Upper lobe of left lung (tissue), 6 donors: ENCODE data around the gene TWNK. TPM values are rescaled to one million over a fixed set of nuclear protein-coding genes. Genes with fewer than 3 reads are reported as not detected.

Experiments used
- ATAC-seq, 2 donors: fragments of 200-7000 bp; cut with Tn5 transposase; one replicate each; pipeline ENCODE4 v1.9.1; 2022; ENCODE audit warnings: mild to moderate bottlenecking in 2 of 2, moderate library complexity in 2 of 2; ENCODE audit not compliant: low FRiP score in 2 of 2
- DNase-seq, 2 donors: peaks; one replicate each; pipeline ENCODE4 v3.0.0-alpha.2; 2019 to 2020
- H3K27ac ChIP-seq, 4 donors: fragments of 200-600 bp; sonication (generic); one replicate each; pipeline ENCODE4 v1.5.1; 2016 to 2019
- H3K27me3 ChIP-seq, 4 donors: fragments of 200-600 bp; sonication (generic); one replicate each; pipeline ENCODE4 v1.5.1; 2017 to 2019
- H3K36me3 ChIP-seq, 4 donors: fragments of 200-600 bp; sonication (generic); one replicate each; pipeline ENCODE4 v1.5.1; 2016 to 2019
- H3K4me1 ChIP-seq, 4 donors: fragments of 200-600 bp; sonication (generic); one replicate each; pipeline ENCODE4 v1.5.1; 2018 to 2019
- H3K4me3 ChIP-seq, 4 donors: fragments of 200-600 bp; sonication (generic); one replicate each; pipeline ENCODE4 v1.5.1; 2017 to 2019; ENCODE audit warnings: mild to moderate bottlenecking in 2 of 4, moderate library complexity in 1 of 4
- H3K9me3 ChIP-seq, 4 donors: fragments of 200-600 bp; sonication (generic); one replicate each; pipeline ENCODE4 v1.5.1; 2018 to 2019
- CTCF ChIP-seq, 6 experiments: fragments of 450-650 bp in 4 of 6; fragments of 200-600 bp in 2 of 6; sonication (generic) in 2 of 6; IDR thresholded peaks; one replicate each; pipeline ENCODE4 v1.5.1; 2016 to 2019; ENCODE audit warnings: antibody characterized with exemption in 6 of 6
- EP300 ChIP-seq, 4 donors: sonication (generic); formaldehyde crosslinking; IDR thresholded peaks; one replicate each; pipeline ENCODE4 v1.5.1; 2017; ENCODE audit warnings: antibody characterized with exemption in 4 of 4, control low read depth in 2 of 4
- POLR2A ChIP-seq, 4 donors: fragments of 450-650 bp; IDR thresholded peaks; one replicate each; pipeline ENCODE4 v1.5.1; 2016 to 2017; ENCODE audit warnings: antibody characterized with exemption in 4 of 4, mild to moderate bottlenecking in 2 of 4
- POLR2AphosphoS5 ChIP-seq, 2 donors: sonication (generic); formaldehyde crosslinking; IDR thresholded peaks; one replicate each; pipeline ENCODE4 v1.5.1; 2017; ENCODE audit warnings: antibody characterized with exemption in 2 of 2
- WGBS, 2 donors: methylation state at CpG; one replicate each; pipeline ENCODE4 v1.1.5; 2017 to 2018; 5-methylcytosine and 5-hydroxymethylcytosine counted together
- total RNA-seq, 6 donors: library from RNA; depleted of rRNA in 4 of 6; stranded (reverse); fragments of >200 nt in 4 of 6; gene quantifications; one replicate each; pipeline versions ENCODE4 v1.1.0 to v1.2.1, GENCODE V29; 2016 to 2021
- donor health status: DM: no; HTN: no; CAD: no; lungs with moderate emphysema.
- donor health status: DM: no; HTN: yes; CAD: no; lungs with severe emphysema.

Gene TWNK
- total RNA-seq, 6 donors from 2014 or later: 2.6 to 9.1 (median 5.8) TPM

- TF ChIP-seq POLR2AphosphoS5 (IDR thresholded peaks at IDR 0.05) (no peak), POLR2A (IDR thresholded peaks at IDR 0.05) (no peak), CTCF (IDR thresholded peaks at IDR 0.05) (no peak), EP300 (IDR thresholded peaks at IDR 0.05) (no peak)
- peaks cover 22 to 59% (median 46%) of the 10 kb centered on the region in 4 donors for H3K36me3 ChIP-seq
- H3K4me1 ChIP-seq: peaks cover 11 to 23% (median 13%) of the 10 kb centered on the region in 4 donors
- no peak overlapping the region for H3K4me3 ChIP-seq
- H3K27me3 ChIP-seq: no peaks in the 10 kb centered on the region
- H3K27ac ChIP-seq: no peak overlapping the region
- H3K9me3 ChIP-seq: no peaks in the 10 kb centered on the region
- ATAC-seq (no peak), DNase-seq (no peak)
- 50 to 88% methylated on average over 1 to 7 of the region's 7 CpGs for WGBS, 2 donors
These were observed 49.4 kb downstream of the TWNK start for GRCh38 chr10:101036726-101037125.

- H3K27me3 ChIP-seq: no peaks in the 10 kb centered on the region
- DNase-seq: peak in 1 of 2 donors; percentile 49
- H3K36me3 ChIP-seq: peaks cover 22 to 59% (median 46%) of the 10 kb centered on the region in 4 donors
- TF ChIP-seq CTCF (IDR thresholded peaks at IDR 0.05): no peak
- no peak for TF ChIP-seq POLR2A (IDR thresholded peaks at IDR 0.05)
- TF ChIP-seq POLR2AphosphoS5 (IDR thresholded peaks at IDR 0.05): no peak
- no peak for TF ChIP-seq EP300 (IDR thresholded peaks at IDR 0.05)
- H3K9me3 ChIP-seq: no peaks in the 10 kb centered on the region
- ATAC-seq: no peak
- H3K4me3 ChIP-seq: no peak overlapping the region
- WGBS, 2 donors: 84 to 86% methylated on average over 5 of the region's 5 CpGs
- no peak overlapping the region for H3K27ac ChIP-seq
- peaks cover 10 to 26% (median 15%) of the 10 kb centered on the region in 4 donors for H3K4me1 ChIP-seq
These were observed 51.1 kb downstream of the TWNK start for GRCh38 chr10:101038484-101038883.

GRCh38 chr10:101040061-101040460 lies 52.7 kb downstream of the TWNK start:
- WGBS, 2 donors: 97% methylated on average over 3 of the region's 3 CpGs
- Histone ChIP-seq H3K27ac (no peak overlapping the region), H3K4me1 (peaks cover 15 to 25% (median 18%) of the 10 kb centered on the region in 4 donors), H3K36me3 (peaks cover 22 to 53% (median 41%) of the 10 kb centered on the region in 4 donors), H3K4me3 (no peak overlapping the region), H3K9me3 (no peaks in the 10 kb centered on the region), H3K27me3 (no peaks in the 10 kb centered on the region)
- ATAC-seq (no peak), DNase-seq (no peak)
- no peak for TF ChIP-seq POLR2A (IDR thresholded peaks at IDR 0.05)
- no peak for TF ChIP-seq EP300 (IDR thresholded peaks at IDR 0.05)
- no peak for TF ChIP-seq POLR2AphosphoS5 (IDR thresholded peaks at IDR 0.05)
- TF ChIP-seq CTCF (IDR thresholded peaks at IDR 0.05): no peak

- no peak for DNase-seq
- WGBS, 2 donors: 25 to 38% methylated on average over 2 of the region's 2 CpGs
These were observed 53.5 kb downstream of the TWNK start for GRCh38 chr10:101040851-101041250.

More at GRCh38 chr10:101040851-101041250, 53.5 kb downstream of the TWNK start:
- TF ChIP-seq POLR2AphosphoS5 (IDR thresholded peaks at IDR 0.05) (no peak), EP300 (IDR thresholded peaks at IDR 0.05) (no peak), POLR2A (IDR thresholded peaks at IDR 0.05) (no peak), CTCF (IDR thresholded peaks at IDR 0.05) (no peak)
- ATAC-seq: no peak
- peaks cover 15 to 25% (median 18%) of the 10 kb centered on the region in 4 donors for H3K4me1 ChIP-seq
- H3K4me3 ChIP-seq: no peak overlapping the region
- H3K9me3 ChIP-seq: no peaks in the 10 kb centered on the region
- peaks cover 22 to 45% (median 34%) of the 10 kb centered on the region in 4 donors for H3K36me3 ChIP-seq
- no peak overlapping the region for H3K27ac ChIP-seq
- no peaks in the 10 kb centered on the region for H3K27me3 ChIP-seq
